Posterior vena cava (tissue), 2 donors: Measurements from ENCODE around the gene PRMT5. TPM values are rescaled to one million over a fixed set of nuclear protein-coding genes. Genes with fewer than 3 reads are reported as not detected.
A peak's percentile ranks its signal among the peaks of the same experiment; 100 is the strongest.
"Not testable (repeated sequence)": the region's sequence is repeated elsewhere in the genome, so short reads cannot be mapped to it uniquely, and the experiment has no call there.

Source experiments
- DNase-seq: peaks from one replicate; pipeline ENCODE4 v3.0.0-alpha.2; 2020; ENCODE audit warnings: low spot score
- intact Hi-C, 2 donors: fragments of 100-400 bp; cut with DNase I; formaldehyde crosslinking; loops; one replicate each; pipeline versions ENCODE4 v1.14.1 to v1.14.2; 2022 to 2023
- long read RNA-seq, 2 donors: library from polyadenylated mRNA; unstranded; transcript quantifications; one replicate each; pipeline ENCODE4 v2.0.0, GENCODE V29; 2020 to 2021
- total RNA-seq, 2 donors: library from RNA; stranded (reverse); fragmentation: NEBNext Ultra II Directional; extraction: Animal tissue kit (Norgen Biotek cat#: 25700); gene quantifications; one replicate each; pipeline ENCODE4 v1.2.1, GENCODE V29; 2021
- donor health status: DM: yes; HTN: yes; CAD: no.
- donor health status: DM: yes; HTN: yes; CAD: no.

Gene PRMT5
- 10 to 100 TPM; 44.9 to 45.9 TPM for total RNA-seq
- long read RNA-seq, donor 1, transcript PRMT5-202 (17 exons, 2,531 nt) = major isoform, 16 of 24 reads
- long read RNA-seq, donor 1, partial matches to known transcripts = 2 of 24 reads
- long read RNA-seq, donor 1, other reads (novel, unspliced or antisense) = 4 of 24 reads
- long read RNA-seq, donor 2, transcript PRMT5-204 (17 exons, 2,418 nt) = minor isoform, 13 of 136 reads
- long read RNA-seq, donor 2, transcript PRMT5-202 (17 exons, 2,531 nt) = major isoform, 85 of 136 reads
- long read RNA-seq, donor 2, partial matches to known transcripts = 15 of 136 reads
- long read RNA-seq, donor 2, other reads (novel, unspliced or antisense) = 22 of 136 reads

DNA sequence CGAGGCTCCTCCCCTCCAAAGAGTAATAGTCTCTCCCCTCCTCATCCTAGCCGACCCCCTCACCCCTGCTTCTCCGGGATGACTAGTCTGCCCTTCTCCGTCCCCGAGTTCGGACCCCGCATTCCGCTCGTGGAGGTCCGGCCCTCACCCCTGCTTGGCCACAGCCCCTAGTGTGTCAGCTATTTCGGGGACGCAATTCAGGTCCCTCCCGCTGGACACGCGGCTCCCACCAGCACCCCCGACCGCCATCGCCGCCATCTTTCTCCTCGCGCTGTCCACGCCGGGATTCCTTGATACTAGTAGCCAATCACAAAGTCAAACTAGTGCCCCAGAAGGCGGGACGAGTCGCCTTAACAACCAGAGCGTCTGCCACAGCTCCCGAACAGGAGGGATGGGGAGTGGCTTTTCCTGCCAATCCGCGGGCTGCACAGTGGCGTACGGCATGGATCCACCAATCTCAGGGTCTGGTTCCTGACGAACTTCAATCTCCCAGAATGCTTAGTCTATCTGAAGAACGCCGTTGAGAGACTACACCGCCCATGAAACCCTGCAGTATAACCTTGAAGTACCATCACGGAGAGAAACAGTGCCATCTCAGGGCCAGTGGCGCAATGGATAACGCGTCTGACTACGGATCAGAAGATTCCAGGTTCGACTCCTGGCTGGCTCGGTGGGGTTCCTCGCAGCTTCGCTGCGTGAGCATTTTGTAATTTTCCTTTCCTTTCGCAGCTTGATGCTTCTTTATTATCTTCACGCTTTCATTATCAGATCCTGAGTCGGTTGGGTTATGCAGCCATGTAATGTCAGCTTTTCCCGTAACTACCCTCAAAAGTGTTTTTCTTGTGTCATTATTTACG is at the start of gene PRMT5:
TSS of gene PRMT5 (minus strand) at position 273 of the 857 bp plus-strand sequence. CDS start at position 258, 15 bp downstream.
- peak; percentile 100 for DNase-seq
- intact Hi-C loops = no loop called here

DNA sequence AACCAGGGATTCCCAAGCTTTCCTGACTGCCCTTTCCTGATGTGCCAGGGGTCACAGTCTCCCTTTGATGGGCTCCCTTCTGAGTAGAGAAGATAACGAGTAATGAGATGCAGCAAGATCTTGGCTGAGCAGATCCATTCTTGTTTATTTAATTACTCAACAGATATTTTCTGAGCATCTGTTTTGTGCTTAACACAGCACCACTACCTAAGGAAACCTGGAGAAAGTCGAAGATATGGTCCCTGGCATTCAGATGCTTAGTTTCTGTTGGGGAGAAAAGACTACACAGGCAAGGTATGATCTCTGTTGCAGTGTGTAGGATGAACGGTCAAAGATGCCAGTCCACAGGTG is 49.3 kb upstream of the PRMT5 start:
- no peak for DNase-seq
- intact Hi-C loops = loop anchor here in 1 of 2 donors (5.0 kb wide), 1 partner anchor 41 kb away; no protein-coding TSS in a partner anchor

DNA sequence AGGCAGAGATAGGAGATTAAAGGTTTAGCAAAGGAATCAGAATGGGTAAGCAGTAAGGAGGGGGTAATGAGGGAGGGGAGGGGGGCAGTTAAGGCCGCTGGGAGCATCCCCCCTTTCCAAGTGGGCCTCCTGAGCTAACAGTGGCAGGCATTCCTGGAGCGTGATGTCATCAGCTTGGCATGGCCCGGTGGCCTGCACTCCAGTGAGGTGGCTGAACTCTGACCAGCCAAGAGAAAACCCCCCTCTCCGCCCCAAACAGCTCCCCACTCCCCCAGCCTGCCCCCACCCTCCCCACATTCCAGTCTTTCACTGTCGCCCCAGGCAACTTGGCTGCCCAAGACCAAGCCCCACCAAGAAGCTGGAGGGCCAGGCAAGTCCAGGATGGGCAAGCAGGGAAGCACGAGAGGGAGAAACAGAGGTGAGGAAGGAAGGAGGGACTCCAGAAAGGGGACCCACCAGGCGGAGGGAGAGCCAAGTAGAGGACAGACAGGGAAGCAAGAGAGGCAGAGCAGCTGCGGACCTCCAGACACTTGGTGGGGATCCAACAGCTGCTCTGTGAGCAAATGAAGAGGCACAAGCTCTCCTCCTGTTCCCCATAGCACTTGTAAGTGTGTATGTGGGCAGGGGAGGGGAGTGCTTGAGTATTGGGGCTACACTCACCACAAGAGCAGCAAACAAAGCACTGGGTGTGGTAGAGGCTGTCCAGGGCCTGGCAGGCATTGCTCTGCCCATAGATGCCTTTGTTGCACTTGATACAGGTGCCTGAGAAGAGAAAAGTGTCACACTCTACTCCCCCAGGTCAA is 48.7 kb upstream of the PRMT5 start:
- peak; percentile 81 for DNase-seq
- intact Hi-C loops = loop anchor here (1.0 to 5.0 kb wide), 2 partner anchors 31 to 41 kb away; no protein-coding TSS in a partner anchor

DNA sequence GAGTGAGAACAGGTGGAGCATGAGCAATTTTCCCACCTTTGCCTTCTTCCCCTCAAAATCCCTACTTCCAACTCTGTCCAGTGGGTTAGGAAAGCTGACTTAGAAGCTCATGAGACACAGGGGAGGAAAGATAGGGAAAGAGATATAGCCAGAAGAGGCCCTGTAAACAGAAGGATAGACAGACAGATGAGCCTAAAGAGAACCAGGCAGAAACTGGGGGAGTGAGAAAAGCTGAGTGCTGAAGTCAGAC is 48.2 kb upstream of the PRMT5 start:
- intact Hi-C loops = loop anchor here (1.0 to 5.0 kb wide), 2 partner anchors 30 to 40 kb away; no protein-coding TSS in a partner anchor
- DNase-seq = no peak

DNA sequence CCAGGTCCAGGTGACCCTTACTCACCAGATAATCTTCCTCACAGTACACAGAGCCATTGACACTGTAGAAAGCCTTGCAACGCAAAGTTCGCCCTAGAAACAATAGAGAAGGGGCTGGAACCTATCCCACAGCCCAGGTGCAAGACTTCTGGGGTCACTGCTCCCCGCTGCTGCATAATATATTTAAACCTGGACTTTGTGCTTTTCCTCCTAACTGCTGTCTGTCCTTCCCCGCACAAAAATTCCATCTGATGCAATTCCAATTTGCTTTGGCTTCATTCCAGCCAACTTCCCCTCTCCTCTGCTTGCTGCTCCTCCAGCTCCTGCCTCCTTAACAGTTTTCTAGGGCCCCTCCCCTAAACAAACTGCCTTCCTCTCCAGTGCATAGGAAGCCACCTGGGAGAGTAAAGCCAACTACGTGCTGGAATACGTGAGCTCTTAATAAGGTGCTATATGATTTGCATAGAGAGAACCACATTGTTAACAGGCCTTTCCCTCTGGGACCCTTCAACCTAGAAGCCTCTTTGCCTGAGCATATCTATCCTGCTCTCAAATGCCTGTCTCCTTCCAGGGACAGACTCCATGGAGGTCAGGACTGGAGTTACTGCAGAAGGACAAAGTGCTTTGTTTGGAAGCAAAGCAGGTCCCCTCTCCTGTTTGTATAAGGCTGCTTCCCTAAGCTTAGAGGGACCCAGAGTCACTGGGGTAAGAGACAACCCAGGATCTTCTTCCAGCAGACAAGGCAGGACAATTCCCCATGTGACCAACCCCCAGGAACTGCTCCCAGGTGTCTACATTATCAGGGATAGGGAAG is 47.7 kb upstream of the PRMT5 start:
- DNase-seq = no peak

DNA sequence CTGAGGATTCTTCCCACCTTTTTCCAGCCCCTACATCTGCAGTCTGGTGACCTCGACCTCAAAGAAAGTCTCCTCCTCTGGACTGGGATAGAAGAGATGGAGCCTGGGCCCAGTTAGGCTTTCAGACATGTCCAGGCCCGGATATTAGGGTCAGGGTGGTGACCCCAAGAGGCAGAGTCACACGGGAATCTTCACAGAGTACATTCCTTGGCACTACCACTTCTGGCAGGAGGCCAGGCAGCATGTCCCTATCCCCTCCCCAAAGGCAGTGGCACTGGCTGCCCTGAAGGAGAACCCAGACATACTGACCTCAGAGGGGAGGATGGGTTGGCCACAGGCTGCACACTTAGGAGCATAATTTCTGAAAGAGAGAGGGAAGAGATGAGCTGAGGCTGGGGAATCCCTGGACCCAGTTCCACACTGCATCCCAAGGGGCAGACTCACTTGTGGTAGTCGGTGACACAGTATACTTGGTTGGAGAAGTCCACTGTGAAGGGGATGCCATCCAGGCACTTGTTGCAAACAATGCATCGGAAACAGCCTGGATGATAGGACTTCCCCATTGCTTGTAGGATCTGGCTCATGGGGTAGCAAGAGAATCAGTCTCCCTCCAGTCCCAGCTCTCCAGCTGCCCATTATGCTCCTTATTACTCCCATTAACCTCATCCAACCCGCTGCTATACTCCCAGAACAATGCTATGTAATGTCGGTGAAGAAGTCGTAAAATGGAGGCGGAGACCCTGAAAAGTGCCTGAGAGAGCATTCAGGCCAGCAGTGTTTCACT is 45.5 kb upstream of the PRMT5 start:
- DNase-seq = peak; percentile 60
- intact Hi-C loops = loop anchor here in 1 of 2 donors (5.0 kb wide), 1 partner anchor 37 kb away; no protein-coding TSS in a partner anchor

More for the DNA sequence above, 47.7 kb upstream of the PRMT5 start:
- intact Hi-C loops = loop anchor here (1.0 to 5.0 kb wide), 2 partner anchors 30 to 40 kb away; no protein-coding TSS in a partner anchor

DNA sequence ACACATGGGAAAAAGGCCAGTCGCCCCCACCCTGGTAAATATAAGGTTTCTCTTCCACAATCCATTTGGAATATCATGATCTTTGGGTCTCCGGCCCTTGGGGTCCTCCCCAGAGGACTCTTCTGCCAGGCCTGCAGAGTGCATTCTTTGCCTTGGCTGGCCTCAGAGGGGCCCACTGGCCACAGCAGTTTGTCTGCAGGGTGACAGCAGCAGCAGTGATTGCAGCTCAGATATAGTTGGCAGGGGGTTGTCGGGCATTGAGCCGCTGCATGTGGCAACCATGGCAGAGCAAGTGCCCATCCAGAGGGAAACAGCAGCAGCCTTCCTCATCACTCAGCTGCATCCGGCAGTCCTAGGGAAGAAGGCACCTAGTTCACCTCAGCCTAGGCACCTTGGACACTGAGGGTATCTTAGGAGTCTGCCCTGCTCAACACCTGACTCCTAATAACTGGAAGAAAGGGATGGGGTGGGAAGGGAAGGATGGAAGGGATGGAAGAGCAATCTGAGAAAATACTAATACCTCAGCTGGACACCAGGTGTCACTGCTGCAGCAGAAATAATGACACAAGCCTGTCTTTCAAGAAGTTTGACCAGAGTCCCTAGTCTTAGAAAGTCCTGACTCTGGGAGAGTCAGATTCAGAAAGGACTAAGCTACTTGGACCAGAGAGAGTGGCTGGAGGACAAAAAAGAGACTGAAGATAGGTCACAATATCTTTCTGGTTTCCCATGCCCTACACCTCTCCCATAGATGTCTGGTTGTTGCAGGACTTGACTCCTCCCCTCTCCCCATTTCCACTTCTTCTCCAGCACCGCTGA is 44.2 kb upstream of the PRMT5 start:
- intact Hi-C loops = no loop called here
- DNase-seq = peak; percentile 79

DNA sequence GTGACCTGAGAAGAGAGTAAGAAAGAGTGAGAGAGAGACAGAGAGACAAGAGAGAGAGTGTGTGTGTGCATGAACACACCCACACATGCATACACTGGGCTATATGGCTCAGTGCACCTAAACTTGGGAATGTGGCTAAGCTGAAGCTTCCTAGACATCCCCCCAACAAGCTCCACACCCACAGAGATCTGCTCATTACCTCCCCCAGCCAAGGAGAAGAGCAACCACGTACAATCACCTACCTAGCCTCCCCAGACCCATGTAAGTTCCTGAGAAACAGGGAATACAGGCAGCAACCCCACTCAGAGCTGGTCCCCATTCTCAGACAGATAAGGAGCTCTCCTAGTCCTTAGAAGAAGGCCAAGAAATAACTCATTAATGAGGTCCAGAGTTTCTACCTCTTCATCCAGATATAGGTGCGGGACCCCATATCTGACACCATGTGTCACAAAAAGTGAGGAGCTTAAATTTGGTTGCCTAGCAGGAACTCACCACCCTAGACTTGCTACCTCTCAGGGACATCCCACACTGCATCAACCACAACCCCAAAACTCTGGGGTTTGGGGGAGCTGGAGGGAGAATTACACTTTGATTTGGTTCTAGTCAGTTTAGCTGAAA is 43.2 kb upstream of the PRMT5 start:
- intact Hi-C loops = no loop called here
- DNase-seq = no peak

DNA sequence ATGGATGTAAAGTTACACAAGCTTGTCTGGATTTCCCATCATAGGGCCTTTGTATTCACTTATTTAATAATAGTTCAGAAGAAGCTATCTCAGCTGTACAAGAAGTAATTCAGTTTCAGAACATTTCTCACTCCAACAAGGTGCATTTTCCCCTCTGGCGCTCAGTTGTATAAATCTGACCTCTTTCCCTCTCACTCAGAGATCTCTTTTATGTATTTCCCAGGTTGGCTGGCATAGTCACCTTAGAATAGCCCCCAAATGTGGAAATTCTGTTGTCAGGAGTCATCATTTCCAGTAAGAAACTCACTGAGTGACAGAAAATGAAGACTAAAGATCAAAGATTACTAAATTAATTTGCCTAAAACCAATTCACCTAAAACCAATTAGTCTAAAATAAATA is 42.0 kb upstream of the PRMT5 start:
- no peak for DNase-seq
- intact Hi-C loops = no loop called here

DNA sequence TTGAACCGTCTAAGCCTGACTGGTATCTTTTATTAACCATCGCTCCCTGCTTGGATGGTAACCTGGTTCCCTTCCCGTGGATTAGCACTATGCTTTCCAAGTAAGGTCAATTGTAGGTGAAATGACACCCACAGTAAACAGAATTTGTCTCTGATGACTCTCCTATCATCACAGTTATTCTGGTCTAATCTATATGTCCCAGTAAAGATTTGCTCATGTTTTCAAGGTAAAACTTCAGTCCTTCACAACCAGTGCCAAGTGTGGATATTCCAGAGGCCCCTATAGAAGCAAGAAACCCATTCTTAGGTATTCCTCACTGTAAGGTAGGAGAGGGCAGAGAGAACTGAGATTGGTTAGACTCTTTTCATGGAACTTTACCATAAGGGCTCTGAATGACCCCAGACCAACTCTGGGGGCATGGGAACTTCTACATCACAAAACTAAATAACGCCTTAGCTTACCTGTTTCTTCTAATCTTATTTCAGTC is 37.6 kb upstream of the PRMT5 start:
- DNase-seq = no peak
- intact Hi-C loops = no loop called here

DNA sequence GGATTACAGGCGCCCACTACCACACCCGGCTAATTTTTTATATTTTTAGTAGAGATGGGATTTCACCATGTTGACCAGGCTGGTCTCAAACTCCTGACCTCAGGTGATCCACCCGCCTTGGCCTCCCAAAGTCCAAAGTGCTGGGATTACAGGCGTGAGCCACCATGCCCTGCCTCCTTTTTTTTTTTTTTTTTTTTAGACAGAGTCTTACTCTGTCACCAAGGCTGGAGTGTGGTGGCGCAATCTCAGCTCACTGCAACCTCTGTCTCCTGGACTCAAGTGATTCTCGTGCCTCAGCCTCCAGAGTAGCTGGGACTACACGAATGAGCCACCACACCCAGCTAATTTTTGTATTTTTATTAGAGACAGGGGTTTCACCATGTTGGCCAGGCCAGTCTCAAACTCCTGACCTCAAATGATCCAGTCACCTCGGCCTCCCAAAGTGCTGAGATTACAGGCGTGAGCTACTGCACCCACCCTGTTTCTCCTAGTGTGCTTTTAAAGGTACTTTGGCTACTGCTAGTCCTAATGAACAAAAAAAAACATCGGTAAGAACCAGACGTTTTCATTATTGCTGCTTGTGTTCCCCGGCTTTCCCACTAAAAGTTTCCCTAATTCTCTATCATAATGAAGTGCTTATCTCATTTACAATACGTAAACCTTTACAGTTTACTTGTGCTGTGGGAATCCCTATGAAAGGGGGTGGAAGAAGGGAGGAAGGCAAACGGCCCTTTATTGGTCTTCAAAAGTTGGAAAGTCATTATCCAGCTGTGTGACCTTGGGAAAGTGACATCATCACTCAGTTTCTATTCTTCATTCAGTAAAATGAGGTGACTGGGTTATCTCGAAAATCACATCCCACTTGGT is 37.0 kb upstream of the PRMT5 start:
- DNase-seq, intact Hi-C loops: not testable (repeated sequence)

DNA sequence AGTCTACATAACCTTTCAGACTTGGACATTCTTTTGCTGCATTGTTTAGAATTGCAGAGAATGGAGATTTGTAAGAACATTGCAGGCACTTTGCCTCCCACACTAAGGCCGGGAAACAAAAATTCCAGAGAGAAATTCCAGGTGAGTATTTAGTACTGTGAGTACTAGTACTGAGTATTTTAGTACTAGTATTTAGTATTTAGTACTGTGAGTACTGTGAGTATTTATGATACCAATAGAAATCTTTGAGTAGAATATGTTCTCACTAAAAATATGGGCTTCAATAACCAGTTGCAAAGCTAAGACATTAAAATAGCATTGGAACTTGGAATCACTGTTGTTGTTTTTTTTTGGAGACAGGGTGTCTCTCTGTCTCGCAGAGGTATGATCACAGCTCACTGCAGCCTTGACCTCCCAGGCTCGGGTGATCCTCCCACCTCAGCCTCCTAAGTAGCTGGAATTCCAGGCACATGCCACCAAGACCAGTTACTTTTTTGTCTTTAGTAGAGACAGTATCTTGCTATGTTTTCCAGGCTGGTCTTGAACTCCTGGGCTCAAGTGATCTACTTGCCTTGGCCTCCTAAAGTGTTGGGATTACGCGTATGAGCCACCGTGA is 33.0 kb upstream of the PRMT5 start:
- DNase-seq = no peak
- intact Hi-C loops = no loop called here

DNA sequence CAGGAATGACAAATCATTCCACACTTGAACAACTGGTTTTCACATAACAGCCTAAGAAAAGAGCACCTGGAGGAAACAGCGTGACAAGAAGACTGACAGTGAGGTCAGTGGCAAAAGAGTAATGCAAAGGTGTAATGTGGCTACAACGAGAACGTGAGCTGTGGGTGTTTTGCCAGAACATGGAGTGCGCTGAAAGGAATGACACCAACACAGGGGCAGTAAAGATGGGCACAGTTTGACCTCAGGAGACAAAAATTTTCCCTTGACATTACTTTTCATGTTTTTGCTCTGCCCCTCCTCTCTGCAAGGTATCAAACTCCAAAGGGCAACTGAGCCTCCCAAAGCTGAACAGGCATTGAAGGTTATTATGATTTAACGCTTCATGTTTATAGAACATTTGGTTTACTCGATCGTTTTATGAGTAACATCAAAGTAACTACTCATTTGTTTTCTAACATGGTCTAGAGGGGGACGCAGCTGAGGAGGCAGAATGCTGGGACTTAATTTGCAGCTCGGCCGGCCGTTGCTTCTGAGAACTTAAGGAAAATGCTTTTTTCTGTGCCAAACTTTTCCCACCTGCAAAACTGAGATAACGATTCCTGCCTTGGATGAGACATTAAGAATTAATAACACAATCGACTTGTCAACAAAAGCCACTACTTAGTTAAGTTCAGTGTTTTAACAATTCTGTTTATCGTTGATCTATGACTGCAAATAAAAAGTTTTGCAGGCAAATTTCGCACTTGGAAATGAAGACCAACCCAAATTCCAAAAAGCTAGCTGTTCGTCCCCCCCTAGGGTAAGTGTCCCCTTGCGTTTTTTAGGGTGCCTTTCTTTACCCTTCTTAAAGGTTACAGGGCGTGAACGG is 26.8 kb upstream of the PRMT5 start:
- DNase-seq = no peak
- intact Hi-C loops = no loop called here

DNA sequence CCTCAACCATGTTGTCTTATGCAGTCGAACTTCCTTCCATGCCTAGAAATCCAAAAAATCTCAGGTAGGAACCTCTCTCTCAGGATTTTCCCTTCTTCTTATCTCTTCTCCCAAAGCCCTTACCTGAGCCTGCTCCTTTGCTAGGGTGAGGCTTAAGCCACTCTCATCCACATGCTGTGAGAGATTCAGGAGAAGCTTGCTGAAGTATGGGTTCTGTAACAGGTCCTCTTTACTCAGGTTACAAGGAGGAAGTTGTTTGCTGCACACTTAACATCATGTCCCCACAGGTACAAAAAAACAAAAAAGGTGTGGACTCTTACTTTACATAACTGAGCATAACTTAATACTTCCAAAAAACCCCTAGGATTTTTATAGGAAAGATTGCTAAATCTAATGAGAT is 23.2 kb upstream of the PRMT5 start:
- no peak for DNase-seq
- intact Hi-C loops = no loop called here
